SK-N-SH treated with all-trans-retinoic acid at 6 μM for 48 hours (cell line): Measurements from ENCODE around the gene KDM4C.
A peak's percentile ranks its signal among the peaks of the same experiment; 100 is the strongest.

Experiments used
- ATAC-seq: fragments of 200-7000 bp; cut with Tn5 transposase; 3 replicates; pipeline ENCODE4 v1.9.1; 2020; ENCODE audit warnings: mild to moderate bottlenecking, moderate library complexity
- ARNTL ChIP-seq: fragments of 450-650 bp; formaldehyde crosslinking; IDR thresholded peaks from 2 replicates; pipeline ENCODE4 v1.5.0; 2020; ENCODE audit warnings: low read depth, mild to moderate bottlenecking, moderate library complexity, borderline replicate concordance
- BACH2 ChIP-seq: fragments of 250-450 bp; sonication (Bioruptor Pico); IDR thresholded peaks from 2 replicates; pipeline ENCODE4 v1.9.0; 2021; ENCODE audit warnings: mild to moderate bottlenecking, borderline replicate concordance
- CSDC2 ChIP-seq: fragments of 250-450 bp; sonication (Bioruptor Pico); IDR thresholded peaks from 2 replicates; pipeline ENCODE4 v1.5.0; 2020; ENCODE audit warnings: mild to moderate bottlenecking, moderate library complexity
- CSRNP3 ChIP-seq: fragments of 250-450 bp; sonication (Bioruptor Pico); IDR thresholded peaks from 2 replicates; pipeline ENCODE4 v1.5.1; 2021; ENCODE audit warnings: mild to moderate bottlenecking, moderate library complexity
- ESRRG ChIP-seq: fragments of 250-450 bp; sonication (Bioruptor Pico); IDR thresholded peaks from 2 replicates; pipeline ENCODE4 v1.6.1; 2021; ENCODE audit warnings: mild to moderate bottlenecking
- GLIS3 ChIP-seq: fragments of 250-450 bp; sonication (Bioruptor Pico); IDR thresholded peaks from 2 replicates; pipeline ENCODE4 v1.5.0; 2020; ENCODE audit warnings: mild to moderate bottlenecking, moderate library complexity
- ISL1 ChIP-seq: fragments of 250-450 bp; sonication (Bioruptor Pico); IDR thresholded peaks from 2 replicates; pipeline ENCODE4 v2.1.2; 2022; ENCODE audit warnings: mild to moderate bottlenecking, moderate library complexity
- OSR1 ChIP-seq: fragments of 250-450 bp; sonication (Bioruptor Pico); IDR thresholded peaks from 2 replicates; pipeline ENCODE4 v1.8.0; 2022; ENCODE audit warnings: moderate library complexity, mild to moderate bottlenecking, inconsistent platforms
- PATZ1 ChIP-seq: fragments of 250-450 bp; sonication (Bioruptor Pico); IDR thresholded peaks from 2 replicates; pipeline ENCODE4 v1.8.0; 2020; ENCODE audit warnings: mild to moderate bottlenecking, moderate library complexity, borderline replicate concordance
- POU6F1 ChIP-seq: fragments of 250-450 bp; sonication (Bioruptor Pico); IDR thresholded peaks from 2 replicates; pipeline ENCODE4 v1.8.0; 2021; ENCODE audit warnings: low read depth, mild to moderate bottlenecking, moderate library complexity, borderline replicate concordance
- RARB ChIP-seq: fragments of 250-450 bp; sonication (Bioruptor Pico); IDR thresholded peaks from 2 replicates; pipeline ENCODE4 v1.8.0; 2021; ENCODE audit warnings: mild to moderate bottlenecking, moderate library complexity
- SNAI2 ChIP-seq: fragments of 250-450 bp; sonication (Bioruptor Pico); IDR thresholded peaks from 2 replicates; pipeline ENCODE4 v1.5.0; 2020; ENCODE audit warnings: mild to moderate bottlenecking, moderate library complexity
- TCF4 ChIP-seq: fragments of 250-450 bp; sonication (Bioruptor Pico); IDR thresholded peaks from 2 replicates; pipeline ENCODE4 v1.8.0; 2021; ENCODE audit warnings: mild to moderate bottlenecking, moderate library complexity, borderline replicate concordance
- TOX ChIP-seq: fragments of 250-450 bp; sonication (Bioruptor Pico); IDR thresholded peaks from 2 replicates; pipeline ENCODE4 v1.8.0; 2021; ENCODE audit warnings: mild to moderate bottlenecking, moderate library complexity, borderline replicate concordance
- TSHZ2 ChIP-seq: fragments of 250-450 bp; sonication (Bioruptor Pico); IDR thresholded peaks from 2 replicates; pipeline ENCODE4 v1.5.0; 2020; ENCODE audit warnings: mild to moderate bottlenecking, moderate library complexity
- ZC3H10 ChIP-seq: fragments of 250-450 bp; sonication (Bioruptor Pico); IDR thresholded peaks from 2 replicates; pipeline ENCODE4 v1.5.1; 2021; ENCODE audit warnings: mild to moderate bottlenecking, moderate library complexity
- ZFP3 ChIP-seq: fragments of 250-450 bp; sonication (Bioruptor Pico); IDR thresholded peaks from 2 replicates; pipeline ENCODE4 v1.5.0; 2020; ENCODE audit warnings: mild to moderate bottlenecking, moderate library complexity
- ZFP30 ChIP-seq: fragments of 450-650 bp; formaldehyde crosslinking; IDR thresholded peaks from 2 replicates; pipeline ENCODE4 v1.5.0; 2022; ENCODE audit warnings: mild to moderate bottlenecking, moderate library complexity
- ZNF565 ChIP-seq: fragments of 450-650 bp; formaldehyde crosslinking; conservative IDR thresholded peaks from 2 replicates; pipeline ENCODE4 v1.5.0; 2020; ENCODE audit warnings: low read depth, mild to moderate bottlenecking, moderate library complexity
- ZNF70 ChIP-seq: fragments of 450-650 bp; formaldehyde crosslinking; IDR thresholded peaks from 2 replicates; pipeline ENCODE4 v1.5.0; 2020; ENCODE audit warnings: mild to moderate bottlenecking, moderate library complexity
- ZNF8 ChIP-seq: fragments of 450-650 bp; formaldehyde crosslinking; IDR thresholded peaks from 2 replicates; pipeline ENCODE4 v1.5.0; 2020; ENCODE audit warnings: mild to moderate bottlenecking, moderate library complexity

Gene KDM4C

GRCh38 chr9:6900440-6900883 lies 142.7 kb downstream of the KDM4C start:
- TF ChIP-seq ARNTL (CRISPR knock-in tag) = no peak
- TF ChIP-seq SNAI2 (CRISPR knock-in tag) = no peak
- TF ChIP-seq POU6F1 (CRISPR knock-in tag) = no peak
- TF ChIP-seq TOX (CRISPR knock-in tag) = no peak
- TF ChIP-seq PATZ1 (CRISPR knock-in tag) = no peak
- TF ChIP-seq TSHZ2 (CRISPR knock-in tag) = no peak
- TF ChIP-seq ISL1 = no peak
- no peak for TF ChIP-seq ESRRG (CRISPR knock-in tag)
- TF ChIP-seq ZFP30 (CRISPR knock-in tag) = no peak
- no peak for TF ChIP-seq TCF4 (CRISPR knock-in tag)
- TF ChIP-seq ZFP3 = no peak
- TF ChIP-seq ZC3H10 (CRISPR knock-in tag) = no peak
- TF ChIP-seq RARB (CRISPR knock-in tag) = no peak
- ATAC-seq = no peak

- ATAC-seq = no peak
These were observed 143.4 kb downstream of the KDM4C start for GRCh38 chr9:6901180-6901579.

GRCh38 chr9:6902423-6902822 lies 144.7 kb downstream of the KDM4C start:
- peak; percentile 46; the same call in 2 of the 3 replicates for ATAC-seq
- TF ChIP-seq TOX (CRISPR knock-in tag) (no peak), SNAI2 (CRISPR knock-in tag) (no peak), ZC3H10 (CRISPR knock-in tag) (no peak), BACH2 (no peak), ZNF8 (CRISPR knock-in tag) (no peak), ZNF70 (no peak), ISL1 (no peak), OSR1 (CRISPR knock-in tag) (no peak), ZFP3 (no peak), TSHZ2 (CRISPR knock-in tag) (no peak), RARB (CRISPR knock-in tag) (no peak), ZFP30 (CRISPR knock-in tag) (no peak)

More at GRCh38 chr9:6901180-6901579, 143.4 kb downstream of the KDM4C start:
- no peak for TF ChIP-seq CSRNP3 (CRISPR knock-in tag)
- no peak for TF ChIP-seq GLIS3
- no peak for TF ChIP-seq CSDC2
- no peak for TF ChIP-seq ZFP3
- TF ChIP-seq POU6F1 (CRISPR knock-in tag) = no peak
- no peak for TF ChIP-seq RARB (CRISPR knock-in tag)
- no peak for TF ChIP-seq ZNF70
- TF ChIP-seq ARNTL (CRISPR knock-in tag) = no peak
- TF ChIP-seq ZNF565 = no peak
- no peak for TF ChIP-seq ZFP30 (CRISPR knock-in tag)
- no peak for TF ChIP-seq ZC3H10 (CRISPR knock-in tag)
- TF ChIP-seq, all 23 proteins: peak for 0
